SKM-1 (cell line): Measurements from ENCODE around the gene CTNNA1.

Source experiments
- DNase-seq: peaks from one replicate; lab custom pipeline; 2025; ENCODE audit not compliant: unreplicated experiment; lab: John Stamatoyannopoulos, UW

CTNNA1 gene

DNA sequence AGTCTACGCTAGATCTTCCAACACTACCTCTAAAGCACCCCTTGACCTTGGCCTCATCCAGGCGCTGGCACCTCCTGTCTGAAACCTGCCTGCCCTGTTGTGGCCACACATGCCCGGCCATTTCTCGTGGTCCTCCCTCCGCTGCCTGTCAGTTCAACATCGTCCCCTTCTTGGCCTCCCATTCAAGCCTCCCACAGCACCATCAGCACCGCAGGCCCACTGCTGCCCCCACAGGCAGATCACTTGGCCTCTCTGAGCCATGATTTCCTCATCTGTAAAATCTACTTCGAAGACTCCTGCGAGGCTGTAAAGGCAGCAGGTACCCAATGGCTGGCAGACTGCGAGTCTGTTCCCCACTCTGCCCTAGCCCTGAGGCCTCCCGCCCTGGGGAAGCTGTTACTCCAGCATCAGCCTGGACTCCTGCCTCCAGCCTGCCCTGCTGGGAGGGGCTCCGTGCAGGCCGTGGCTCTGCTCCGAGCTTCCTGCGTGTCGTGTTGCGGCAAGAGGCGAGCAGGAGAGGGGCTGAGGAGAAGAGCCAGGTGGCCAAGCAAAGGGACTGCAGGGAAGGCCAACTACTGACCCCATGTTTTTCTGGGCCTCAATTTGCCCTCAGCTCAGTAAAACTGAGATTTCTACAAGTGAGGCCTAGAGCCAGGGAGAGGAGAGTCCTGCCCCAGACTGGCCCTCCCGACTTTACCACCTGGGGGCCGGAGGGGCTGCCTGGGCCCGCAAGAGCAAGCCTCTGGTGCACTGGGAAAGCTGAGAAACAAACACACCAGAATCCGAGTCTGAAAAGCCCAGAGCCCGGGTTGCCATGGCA is 192.4 kb downstream of the CTNNA1 start:
- DNase-seq, result no peak

DNA sequence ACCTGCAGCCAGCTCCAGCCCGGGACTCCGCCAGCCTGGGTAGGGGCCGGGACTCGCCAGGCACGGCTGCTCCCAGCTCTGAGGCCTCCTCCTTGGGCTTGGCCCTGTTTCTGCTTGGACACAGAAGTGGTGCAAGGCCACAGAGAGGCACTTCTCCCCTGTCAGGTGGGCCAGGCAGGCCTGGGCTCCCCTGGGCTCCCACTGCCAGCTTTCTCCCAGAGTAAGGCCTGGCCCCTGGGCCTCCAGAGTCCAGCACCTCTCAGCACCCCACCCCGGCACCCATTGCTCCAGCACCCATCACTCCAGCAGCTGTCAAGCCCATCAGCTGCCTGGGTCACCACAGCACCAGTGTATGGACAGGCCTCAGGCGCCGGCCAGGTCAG is 193.0 kb downstream of the CTNNA1 start:
- DNase-seq, result no peak

DNA sequence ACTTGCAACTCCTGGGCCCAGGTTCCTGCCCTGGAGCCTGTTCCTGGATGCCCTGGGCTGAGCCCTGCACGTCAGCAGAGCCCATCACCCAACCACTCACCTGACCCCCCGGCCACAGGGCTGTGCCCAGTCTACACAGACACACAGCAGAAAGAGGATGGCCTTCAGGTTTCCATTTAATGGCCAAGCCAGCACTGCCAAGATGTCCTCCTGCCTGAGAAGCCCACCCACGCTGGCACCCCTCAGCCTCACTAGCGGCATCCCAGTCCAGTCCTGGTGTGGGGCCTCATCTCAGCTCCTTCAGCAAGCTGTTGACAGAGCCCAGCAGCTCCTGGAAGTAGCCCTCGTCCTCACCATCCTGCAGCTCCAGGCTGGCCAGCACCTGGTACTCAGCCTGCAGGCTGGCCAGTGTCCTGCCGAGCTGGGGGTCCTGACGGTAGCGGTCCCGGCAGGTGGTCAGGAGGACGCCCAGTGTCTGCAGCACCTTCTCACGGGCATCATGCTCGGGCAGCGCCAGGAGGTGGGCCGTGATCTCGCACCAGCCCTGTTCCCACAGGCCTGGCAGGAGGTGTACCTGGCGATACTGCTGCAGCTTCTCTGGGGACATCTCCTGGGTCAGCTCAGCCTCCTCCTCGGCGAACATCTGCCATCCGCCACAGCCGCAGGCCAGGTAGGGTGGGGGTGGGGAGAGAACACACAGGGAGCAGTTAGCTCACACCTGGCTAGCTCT is 193.8 kb downstream of the CTNNA1 start:
- no peak for DNase-seq

DNA sequence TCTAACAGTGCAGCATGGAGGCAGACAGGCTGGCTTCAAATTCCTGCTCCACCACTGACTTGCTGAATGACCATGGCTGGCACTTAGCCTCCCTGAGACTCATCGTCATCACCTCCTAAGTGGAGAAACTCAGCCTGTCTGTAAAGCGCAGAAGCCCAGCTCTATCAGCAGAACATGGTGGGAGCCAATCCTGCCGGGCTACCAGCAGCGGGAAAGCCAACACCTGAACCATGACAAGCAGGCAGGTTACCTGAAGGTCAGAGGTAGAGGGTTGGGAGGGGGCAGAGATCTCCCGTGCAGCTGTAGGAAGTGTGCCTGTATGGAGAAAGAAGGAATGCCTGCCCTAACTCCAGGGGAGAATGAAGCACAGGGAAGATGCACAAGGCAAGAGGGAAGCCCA is 194.6 kb downstream of the CTNNA1 start:
- DNase-seq, result no peak

DNA sequence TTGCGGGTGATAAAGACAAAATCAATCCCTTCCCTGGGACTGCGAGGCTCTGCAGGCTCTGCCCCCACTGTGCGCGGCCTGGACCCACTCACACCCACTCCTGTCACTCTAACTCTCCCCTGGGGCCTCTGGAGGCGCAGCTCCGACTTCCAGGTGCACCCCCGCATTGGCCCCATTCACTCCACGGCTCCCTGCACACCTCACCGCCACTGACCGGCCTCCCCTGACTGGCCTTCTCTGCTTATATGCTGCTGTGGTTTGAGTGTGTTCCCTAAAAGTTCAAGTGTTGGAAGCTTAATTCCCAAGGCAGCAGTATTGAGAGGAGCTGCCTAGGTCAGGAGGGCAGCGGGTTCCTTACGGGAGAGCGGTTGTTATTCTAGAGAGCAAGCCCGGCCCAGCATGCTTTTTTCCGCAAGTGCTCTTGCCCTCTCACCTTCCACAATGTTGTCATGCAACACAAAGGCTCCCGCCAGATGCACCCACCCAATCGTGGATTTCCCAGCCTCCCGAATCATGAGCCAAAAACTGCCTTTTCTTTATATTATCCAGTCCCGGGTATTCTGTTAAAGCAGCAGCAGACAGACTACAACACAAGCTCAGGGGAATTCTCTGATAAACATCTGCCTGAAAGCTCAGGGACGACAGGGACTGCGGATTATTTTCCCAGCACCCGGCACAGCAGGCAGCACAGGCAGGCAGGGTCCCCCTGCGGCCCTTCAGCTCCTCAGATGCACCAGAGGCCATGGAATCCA is 195.4 kb downstream of the CTNNA1 start:
- DNase-seq, result no peak

DNA sequence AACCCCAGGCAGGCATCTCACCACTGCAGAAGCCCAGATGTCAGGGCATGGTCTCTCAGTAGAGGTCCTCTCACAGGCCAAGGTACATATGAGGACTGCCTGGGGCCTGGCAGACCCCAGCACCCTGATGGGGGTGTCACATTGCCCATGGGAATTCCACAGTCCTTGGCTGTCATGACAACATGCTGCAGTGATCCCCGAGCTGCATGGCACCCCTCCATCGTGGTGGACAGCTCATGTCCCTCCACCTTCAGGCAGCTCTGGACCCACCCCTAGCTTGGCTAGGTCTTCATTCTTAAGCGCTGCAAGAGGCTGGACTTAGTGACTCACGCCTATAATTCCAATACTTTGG is 196.0 kb downstream of the CTNNA1 start:
- DNase-seq, result no peak

DNA sequence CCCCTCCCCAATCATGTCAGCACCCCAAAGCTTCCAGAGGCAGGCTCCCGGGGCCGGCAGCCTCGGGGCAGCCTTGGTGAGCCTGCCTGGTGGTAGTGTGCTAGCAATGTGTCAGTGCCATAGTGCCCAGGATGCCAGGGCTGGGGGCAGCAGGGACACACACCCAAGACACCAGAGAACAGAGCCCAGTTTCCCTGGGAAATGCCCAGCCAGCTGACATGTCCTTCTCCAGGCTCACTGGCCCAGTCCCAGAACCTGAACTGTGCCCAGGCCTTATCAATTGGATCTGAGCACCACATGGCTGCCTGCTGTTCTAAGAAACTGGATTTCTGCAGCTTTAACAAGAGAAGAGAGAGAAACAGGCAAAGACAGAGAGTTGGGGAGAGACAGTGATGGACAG is 196.8 kb downstream of the CTNNA1 start:
- DNase-seq, result no peak

DNA sequence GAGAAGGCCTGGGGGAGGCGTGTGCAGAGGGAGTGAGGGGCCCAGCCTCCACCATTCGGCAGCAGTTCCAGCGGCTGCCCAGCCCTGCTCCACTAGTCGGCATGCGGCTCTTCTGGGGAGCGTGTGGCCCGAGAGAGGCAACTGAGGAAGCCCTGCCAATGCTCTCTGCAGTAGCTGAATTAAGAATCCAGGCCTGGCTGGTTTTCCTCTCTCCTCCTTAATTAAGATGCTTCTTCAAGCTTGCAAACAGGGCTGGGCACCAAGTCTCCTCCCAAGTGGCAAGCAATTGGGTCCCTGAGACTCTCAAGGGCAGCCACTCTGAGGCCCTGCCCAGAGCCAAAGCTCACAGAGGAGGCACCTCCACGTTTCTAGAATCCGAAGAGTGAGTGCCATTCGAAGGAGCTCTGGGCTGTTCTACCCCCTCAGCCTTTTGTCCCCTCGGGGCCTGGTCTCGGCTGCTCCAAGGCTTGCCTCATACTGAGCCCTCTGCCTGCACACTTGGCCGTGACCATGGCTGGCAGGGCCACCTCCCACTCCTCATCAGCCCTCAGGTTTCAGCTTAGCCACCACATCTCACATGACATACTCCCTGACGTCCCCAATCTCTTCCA is 197.3 kb downstream of the CTNNA1 start:
- no peak for DNase-seq

DNA sequence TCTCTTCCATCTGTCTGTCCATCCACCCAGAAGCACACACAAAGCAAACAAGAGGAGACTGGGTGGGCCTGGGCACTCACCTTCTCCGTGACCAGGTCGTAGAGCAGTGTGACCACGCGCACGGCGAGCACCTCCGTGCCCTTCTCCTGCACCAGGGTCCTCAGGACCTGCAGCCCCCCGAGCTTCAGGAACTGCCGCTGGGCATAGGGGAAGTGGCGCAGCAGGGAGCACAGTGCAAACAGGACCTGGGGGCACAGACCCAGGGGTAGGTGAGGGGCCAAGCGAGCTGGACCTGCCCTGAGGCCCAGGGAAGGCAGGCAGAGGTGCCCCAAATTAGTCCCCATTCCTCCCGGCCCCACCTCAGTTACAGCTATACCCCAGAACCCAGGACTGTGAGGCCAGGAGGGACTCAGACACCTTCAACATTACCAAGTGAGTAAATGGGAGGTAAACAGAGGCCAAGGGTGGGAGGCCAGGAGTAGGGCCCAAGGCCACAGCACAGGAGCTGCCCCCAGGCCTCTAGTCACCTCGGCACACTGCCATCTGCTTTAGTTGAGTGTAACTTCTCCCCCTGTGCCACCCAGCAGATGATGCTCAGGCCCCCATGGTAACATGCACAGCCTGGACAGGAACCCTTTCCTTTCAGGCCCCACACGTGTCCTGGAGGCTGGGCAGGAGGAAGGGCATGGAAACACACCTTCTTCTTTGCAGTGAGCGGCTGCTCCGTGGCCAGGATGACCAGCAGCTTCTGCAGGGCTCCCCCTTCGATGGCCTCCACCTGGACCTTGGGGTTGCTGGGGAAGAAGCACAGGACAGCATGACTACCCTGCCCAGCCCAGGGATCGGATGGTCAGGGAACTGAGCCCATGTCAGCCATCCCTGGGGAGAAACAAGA is 198.1 kb downstream of the CTNNA1 start:
- DNase-seq, result no peak

DNA sequence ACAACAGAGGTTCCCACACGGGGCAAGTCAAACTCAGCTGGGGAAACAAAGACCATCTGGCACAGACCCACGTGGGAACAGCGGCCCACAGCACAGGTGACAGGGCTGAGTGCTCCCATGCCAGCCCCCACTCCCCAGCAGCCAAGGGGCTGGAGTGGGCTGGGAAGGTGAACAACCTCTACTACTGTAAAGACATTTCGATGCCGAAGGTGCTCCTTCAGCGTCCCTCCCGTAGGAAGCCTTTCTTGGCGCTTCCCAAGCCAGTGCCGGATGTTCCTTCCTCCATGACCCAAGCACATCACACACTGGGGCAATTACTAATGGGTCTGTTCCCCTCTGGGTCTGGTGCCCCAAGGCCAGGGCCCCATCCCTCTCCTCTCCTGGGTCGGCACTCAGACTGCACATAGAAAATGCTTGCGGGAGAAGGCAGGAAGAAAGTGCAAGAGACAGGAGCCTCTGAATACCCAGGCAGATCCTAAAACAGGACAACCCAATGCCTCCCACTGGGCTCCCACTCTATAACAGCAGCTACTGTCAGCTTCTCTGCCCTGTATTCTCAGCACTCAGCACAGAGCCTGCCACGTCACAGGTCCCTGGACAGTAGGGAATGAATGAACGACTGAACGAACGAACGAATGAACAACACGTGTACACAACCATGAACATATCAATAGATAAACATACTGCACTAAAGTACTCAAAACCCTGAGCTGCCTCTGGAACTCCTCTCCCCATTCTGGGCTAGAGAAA is 198.9 kb downstream of the CTNNA1 start:
- DNase-seq, result no peak

DNA sequence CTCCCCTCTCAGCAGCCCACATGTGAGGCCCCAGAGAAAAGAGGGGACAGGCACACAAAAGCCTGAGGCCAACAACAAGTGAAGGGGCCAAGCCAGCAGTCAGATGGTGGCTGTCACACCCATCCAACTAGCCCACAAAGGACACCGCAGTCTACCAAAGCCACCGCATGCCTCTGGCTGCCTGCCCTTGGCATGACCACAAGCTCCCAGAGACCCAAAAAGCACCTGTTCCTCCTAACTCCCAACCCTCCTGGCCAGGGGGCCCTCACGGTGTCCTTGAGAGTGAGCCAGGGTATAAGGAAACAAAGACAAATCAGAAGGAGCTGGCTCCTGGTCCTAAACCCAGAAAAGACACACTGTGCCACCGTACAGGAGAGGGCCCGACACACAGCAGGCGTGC is 199.7 kb downstream of the CTNNA1 start:
- DNase-seq, result no peak

DNA sequence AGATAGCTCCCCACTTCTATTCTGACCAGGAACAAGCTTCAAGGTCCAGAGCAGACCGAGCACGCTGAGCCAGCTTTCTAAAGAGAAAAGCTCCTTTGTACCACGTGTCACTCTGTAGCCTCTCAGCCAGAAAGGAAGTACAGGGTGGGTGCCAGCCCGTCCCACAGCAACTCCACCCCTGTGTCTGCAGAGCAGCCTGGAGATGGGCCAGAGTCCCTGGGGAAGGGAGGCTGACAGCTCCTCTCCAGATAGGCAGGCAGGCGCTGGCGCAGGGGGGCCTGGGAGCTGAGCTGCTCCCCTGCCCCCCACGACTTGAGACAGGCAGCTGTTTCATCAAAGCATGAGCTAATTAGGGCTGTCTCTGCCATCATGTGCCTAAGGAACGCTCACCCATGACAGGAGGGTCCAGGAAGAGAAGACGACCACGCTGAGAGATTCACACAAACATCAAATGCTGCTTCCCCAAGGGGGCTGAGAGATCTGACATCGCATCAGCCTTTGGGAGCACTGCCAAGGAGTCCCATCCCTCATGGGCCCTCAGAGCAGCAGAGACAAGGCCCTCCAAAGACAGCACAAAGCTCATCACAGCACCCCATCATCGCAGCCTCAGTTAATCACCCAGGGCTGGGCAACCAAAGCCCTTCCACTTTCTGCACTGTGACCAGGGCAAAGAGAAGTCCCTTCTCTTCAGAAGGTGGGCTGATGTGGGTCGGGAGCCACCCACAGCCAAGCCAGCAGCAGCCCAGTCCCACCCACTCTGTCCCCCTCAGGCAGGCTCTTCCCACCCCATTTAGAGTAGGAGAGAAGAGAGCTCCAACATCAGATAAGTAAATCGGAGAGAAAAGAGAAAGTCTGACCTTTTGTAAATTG is 200.4 kb downstream of the CTNNA1 start:
- no peak for DNase-seq

DNA sequence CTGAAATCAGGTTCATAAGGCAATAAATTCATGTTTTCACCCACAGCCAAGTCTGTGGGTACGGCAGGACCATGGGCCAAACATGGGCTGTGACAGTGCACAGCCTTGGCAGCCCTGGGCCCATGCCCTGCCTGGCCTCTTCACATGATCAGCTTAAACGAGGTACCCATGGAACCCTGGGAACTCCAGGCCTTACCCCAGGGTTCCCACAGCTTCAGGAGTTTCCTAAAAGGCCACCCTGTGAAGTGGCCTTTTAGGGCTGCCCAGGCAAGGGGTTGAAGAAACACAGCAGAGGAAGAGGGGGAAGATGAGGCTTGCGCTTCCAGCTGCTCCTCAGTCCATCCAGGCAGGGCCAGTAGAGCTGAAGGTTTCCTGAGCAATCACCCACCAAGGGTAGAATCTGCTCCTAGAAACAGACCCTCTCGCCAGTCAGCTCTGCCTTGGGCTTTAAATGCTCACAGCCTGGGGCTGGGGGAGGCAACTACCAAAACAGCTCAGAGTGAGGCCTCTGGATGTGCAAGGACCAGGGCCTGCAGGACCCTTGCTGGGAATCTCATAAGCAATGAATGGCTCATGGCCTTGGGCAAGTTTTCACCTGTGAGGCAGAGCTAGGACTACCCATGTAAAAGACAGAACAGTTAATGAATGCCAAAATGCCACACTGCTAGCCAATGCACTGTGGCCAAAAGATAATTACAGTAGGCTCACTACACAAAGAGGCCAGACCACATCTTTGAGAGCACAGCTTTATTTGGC is 201.2 kb downstream of the CTNNA1 start:
- no peak for DNase-seq

DNA sequence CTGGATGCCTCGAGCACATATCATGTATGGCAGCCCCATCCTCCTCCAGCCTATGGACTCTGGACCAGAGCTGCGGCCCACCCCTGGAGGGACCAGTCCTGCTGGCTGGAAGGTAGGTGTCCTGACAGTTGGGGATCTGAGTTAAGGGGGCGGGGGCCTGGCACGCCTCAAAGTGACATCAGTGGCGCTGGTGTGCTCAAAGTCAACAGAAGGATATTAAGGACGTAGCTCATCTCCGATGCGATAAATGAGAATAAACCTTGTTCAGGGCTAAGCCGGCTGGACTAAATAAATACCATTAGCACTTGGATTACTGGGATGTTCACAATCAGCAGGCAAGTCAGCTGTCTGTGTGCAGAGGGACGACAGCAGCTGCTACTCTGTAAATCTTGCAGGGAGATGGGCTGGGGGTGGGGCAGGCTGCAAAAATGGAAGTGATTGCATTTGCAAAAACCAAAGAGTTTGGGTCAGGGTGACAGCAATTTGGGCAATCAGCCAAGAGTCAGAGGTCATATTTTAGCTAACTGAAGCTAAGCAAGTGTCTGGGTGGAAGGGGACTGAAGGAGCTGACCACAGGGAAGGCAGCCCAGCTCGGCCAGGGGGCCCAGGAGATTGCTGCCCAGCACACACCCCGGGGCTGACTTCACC is 201.9 kb downstream of the CTNNA1 start:
- no peak for DNase-seq

DNA sequence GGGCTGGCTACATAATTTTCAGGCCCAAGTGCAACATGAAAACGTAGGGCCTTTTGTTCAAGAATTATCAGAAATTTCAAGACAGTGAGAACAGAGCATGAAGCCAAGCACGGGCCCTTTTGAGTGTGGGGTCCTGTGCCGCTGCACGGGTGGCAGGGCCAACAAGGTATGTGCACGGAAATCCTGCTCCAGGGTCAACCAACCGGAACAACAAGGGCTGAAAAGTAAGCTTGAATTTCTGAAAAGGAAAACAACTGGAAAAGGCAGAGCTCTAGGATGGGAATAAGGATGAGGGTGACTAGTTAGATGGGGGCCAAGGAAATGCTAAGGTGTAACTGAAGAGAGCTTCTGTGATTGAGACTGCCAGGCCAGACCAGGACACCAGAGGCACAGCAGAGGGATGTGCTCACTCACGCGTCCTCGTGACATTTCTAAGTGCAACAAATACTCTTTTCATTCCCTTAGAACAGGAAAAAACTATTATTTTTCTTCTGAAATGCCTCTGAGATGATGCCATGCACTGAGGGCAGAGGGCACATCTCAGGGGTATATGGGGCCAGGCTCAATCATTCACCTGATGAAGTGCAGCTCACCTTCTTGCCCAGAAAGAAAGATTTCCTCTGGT is 202.6 kb downstream of the CTNNA1 start:
- no peak for DNase-seq

DNA sequence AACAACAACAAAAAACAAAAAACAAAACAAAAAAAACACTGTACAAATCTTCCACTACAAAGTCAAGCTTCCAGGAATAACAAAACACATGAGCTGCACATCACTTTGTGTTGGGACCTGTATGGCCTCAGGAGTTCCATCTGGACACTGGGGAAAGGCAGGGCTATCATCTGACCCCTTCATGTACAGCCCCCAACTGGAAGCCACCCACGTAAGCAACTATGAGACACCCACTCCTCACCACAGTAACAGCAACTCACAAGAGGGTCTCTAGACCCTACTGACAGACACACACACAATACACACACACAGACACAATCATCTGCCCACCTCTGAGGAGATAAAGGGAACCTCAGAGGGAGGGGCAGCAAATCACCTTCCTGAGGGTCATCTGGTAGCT is 203.6 kb downstream of the CTNNA1 start:
- no peak for DNase-seq

DNA sequence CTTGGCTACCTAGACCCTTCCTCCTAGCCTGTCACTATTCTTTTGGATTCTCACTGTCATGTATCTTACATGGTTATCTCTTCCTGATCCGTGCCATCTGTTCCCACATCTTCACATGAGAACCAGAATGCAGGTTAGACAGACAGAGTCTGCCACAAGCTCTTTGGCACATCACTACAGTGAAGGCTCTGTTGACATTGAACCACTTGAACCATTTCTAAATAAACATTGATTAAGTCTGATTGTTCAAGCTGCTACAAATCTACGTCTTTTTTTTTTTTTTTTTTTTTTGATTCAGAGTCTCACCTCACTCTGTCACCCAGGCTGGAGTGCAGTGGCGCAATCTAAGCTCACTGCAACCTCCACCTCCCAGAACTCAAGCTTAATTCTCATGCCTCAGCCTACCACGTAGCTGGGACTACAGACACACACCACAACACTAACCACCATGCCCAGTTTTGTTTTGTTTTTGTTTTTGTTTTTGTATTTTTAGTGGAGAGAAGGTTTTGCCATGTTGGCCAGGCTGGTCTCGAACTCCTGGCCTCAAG is 207.0 kb downstream of the CTNNA1 start:
- DNase-seq, result no peak
